H1 (cell line): ENCODE data around the gene RDM1. TPM values are rescaled to one million over a fixed set of nuclear protein-coding genes. Genes with fewer than 3 reads are reported as not detected.

ENCODE experiments used
- CTCF ChIA-PET: fragments of 300-600 bp; sonication (Branson Sonifier 250); formaldehyde crosslinking; loops from one replicate; lab custom pipeline; 2021; ENCODE audit not compliant: partially characterized antibody; lab: Charles Lee
- POLR2A ChIA-PET: fragments of 300-600 bp; sonication (Branson Sonifier 250); formaldehyde crosslinking; loops from one replicate; lab custom pipeline; 2021; ENCODE audit warnings: inconsistent platforms; ENCODE audit not compliant: partially characterized antibody; lab: Charles Lee
- DNase-seq, 2 experiments: peaks; one replicate each; pipeline versions ENCODE4 v3.0.0 to v3.0.0-alpha.2; 2010 to 2022; ENCODE audit warnings: low spot score in 2 of 2, low read depth in 1 of 2, mixed read lengths in 1 of 2
- FAIRE-seq: peaks from 2 replicates; lab custom pipeline; 2011; peaks lifted over from hg19 to GRCh38; lab: Jason Lieb, UNC
- H2AFZ ChIP-seq: 2 replicates; pipeline ENCODE4 v1.8.1; 2012; ENCODE audit warnings: low read length, inconsistent platforms
- H2AK5ac ChIP-seq: 2 replicates; pipeline ENCODE4 v1.6.1; 2013; ENCODE audit warnings: low read depth, low read length
- H2BK120ac ChIP-seq: replicated peaks from 2 replicates; pipeline ENCODE3; 2013; ENCODE audit warnings: low read depth, low read length, inconsistent platforms
- H2BK12ac ChIP-seq: 2 replicates; pipeline ENCODE4 v1.6.1; 2013; ENCODE audit warnings: low read depth, low read length
- H2BK15ac ChIP-seq: 2 replicates; pipeline ENCODE4 v1.6.1; 2013; ENCODE audit warnings: low read length
- H2BK20ac ChIP-seq: 2 replicates; pipeline ENCODE4 v1.6.1; 2013; ENCODE audit warnings: low read length
- H2BK5ac ChIP-seq: 2 replicates; pipeline ENCODE4 v1.6.1; 2013; ENCODE audit warnings: low read depth, low read length
- H3K14ac ChIP-seq: 2 replicates; pipeline ENCODE4 v1.6.1; 2013; ENCODE audit warnings: inconsistent platforms; ENCODE audit not compliant: insufficient read length
- H3K18ac ChIP-seq: 2 replicates; pipeline ENCODE4 v1.6.1; 2013; ENCODE audit warnings: low read length; ENCODE audit errors: extremely low read depth
- H3K23ac ChIP-seq: 2 replicates; pipeline ENCODE4 v1.6.1; 2013; ENCODE audit warnings: inconsistent platforms; ENCODE audit not compliant: insufficient read length
- H3K23me2 ChIP-seq: 2 replicates; pipeline ENCODE4 v1.6.1; 2013; ENCODE audit warnings: low read depth, low read length
- H3K27ac ChIP-seq: 2 replicates; pipeline ENCODE4 v1.6.1; 2011; ENCODE audit warnings: low read depth, low read length, inconsistent platforms
- H3K27me3 ChIP-seq, 4 experiments: replicated peaks in 1 of 4; 1 replicate in 1 of 4; 2 replicates in 3 of 4; pipeline versions ENCODE4 v1.6.1 to v1.8.1; 2011 to 2013; ENCODE audit warnings: low read length in 3 of 4, mild to moderate bottlenecking in 3 of 4, inconsistent platforms in 2 of 4, mixed read lengths in 2 of 4, moderate library complexity in 1 of 4; ENCODE audit not compliant: control insufficient read depth in 3 of 4, insufficient read depth in 3 of 4; ENCODE audit errors: extremely low read depth in 1 of 4
- H3K36me3 ChIP-seq, 4 experiments: 2 replicates each; pipeline versions ENCODE4 v1.6.1 to v1.8.1; 2011 to 2013; ENCODE audit warnings: mild to moderate bottlenecking in 4 of 4, low read length in 3 of 4, moderate library complexity in 2 of 4, control low read depth in 1 of 4, inconsistent platforms in 1 of 4; ENCODE audit not compliant: insufficient read depth in 4 of 4, control insufficient read depth in 2 of 4
- H3K4ac ChIP-seq: replicated peaks from 2 replicates; pipeline ENCODE3; 2013; ENCODE audit warnings: low read length, low read depth, mixed read lengths, inconsistent platforms; ENCODE audit not compliant: insufficient read length
- H3K4me1 ChIP-seq, 4 experiments: replicated peaks in 1 of 4; 1 replicate in 1 of 4; 2 replicates in 3 of 4; pipeline versions ENCODE4 v1.6.1 to v1.8.1; 2011 to 2013; ENCODE audit warnings: low read length in 3 of 4, inconsistent platforms in 2 of 4, mixed read lengths in 1 of 4; ENCODE audit not compliant: insufficient read depth in 4 of 4, control insufficient read depth in 3 of 4
- H3K4me2 ChIP-seq, 2 experiments: 2 replicates each; pipeline versions ENCODE4 v1.6.1 to v1.8.1; 2011 to 2013; ENCODE audit warnings: low read depth in 2 of 2, low read length in 2 of 2, control low read depth in 1 of 2, inconsistent platforms in 1 of 2, mild to moderate bottlenecking in 1 of 2; ENCODE audit not compliant: insufficient read depth in 1 of 2
- H3K4me3 ChIP-seq, 4 experiments: fragments of 200-600, 300-600 bp in 1 of 4; sonication (generic), shearing (Covaris generic), sonication (Bioruptor Twin) in 1 of 4; 2 replicates each; pipeline versions ENCODE4 v1.5.1 to v1.8.1; 2011 to 2016; ENCODE audit warnings: low read length in 4 of 4, low read depth in 3 of 4, control low read depth in 2 of 4, inconsistent platforms in 2 of 4, mild to moderate bottlenecking in 2 of 4, mixed read lengths in 1 of 4, moderate library complexity in 1 of 4; ENCODE audit not compliant: insufficient read depth in 2 of 4; ENCODE audit errors: extremely low read depth in 1 of 4
- H3K56ac ChIP-seq: replicated peaks from 2 replicates; pipeline ENCODE3; 2013; ENCODE audit warnings: low read depth, mild to moderate bottlenecking, mixed read lengths, low read length, inconsistent platforms; ENCODE audit not compliant: insufficient read length
- H3K79me1 ChIP-seq: 2 replicates; pipeline ENCODE4 v1.6.1; 2013; ENCODE audit warnings: low read depth, low read length, control low read depth
- H3K79me2 ChIP-seq, 2 experiments: 2 replicates each; pipeline versions ENCODE4 v1.6.1 to v1.8.1; 2012 to 2013; ENCODE audit warnings: low read length in 2 of 2, mild to moderate bottlenecking in 2 of 2, inconsistent platforms in 1 of 2; ENCODE audit not compliant: insufficient read depth in 2 of 2, control insufficient read depth in 1 of 2
- H3K9ac ChIP-seq, 4 experiments: replicated peaks in 1 of 4; 1 replicate in 1 of 4; 2 replicates in 3 of 4; pipeline versions ENCODE4 v1.6.1 to v1.8.1; 2011 to 2013; ENCODE audit warnings: low read depth in 3 of 4, low read length in 3 of 4, control low read depth in 2 of 4, mild to moderate bottlenecking in 2 of 4, moderate library complexity in 2 of 4, inconsistent platforms in 1 of 4; ENCODE audit errors: extremely low read depth in 1 of 4
- H3K9me3 ChIP-seq, 2 experiments: 2 replicates each; pipeline versions ENCODE4 v1.6.1 to v1.8.1; 2012 to 2013; ENCODE audit warnings: mild to moderate bottlenecking in 2 of 2, moderate library complexity in 2 of 2, control low read depth in 1 of 2, inconsistent platforms in 1 of 2, low read depth in 1 of 2, low read length in 1 of 2, mixed read lengths in 1 of 2; ENCODE audit not compliant: insufficient read depth in 2 of 2
- H4K20me1 ChIP-seq, 2 experiments: replicated peaks in 1 of 2; 2 replicates each; pipeline versions ENCODE3 to v1.8.1; 2011 to 2013; ENCODE audit warnings: inconsistent platforms in 2 of 2, low read length in 2 of 2, mild to moderate bottlenecking in 1 of 2; ENCODE audit not compliant: insufficient read depth in 2 of 2, control insufficient read depth in 1 of 2
- H4K5ac ChIP-seq: 2 replicates; pipeline ENCODE4 v1.6.1; 2013; ENCODE audit warnings: low read length, low read depth, mixed read lengths, inconsistent platforms; ENCODE audit not compliant: insufficient read length
- H4K8ac ChIP-seq: 2 replicates; pipeline ENCODE4 v1.8.0; 2013; ENCODE audit warnings: mild to moderate bottlenecking, moderate library complexity, low read length, inconsistent platforms; ENCODE audit not compliant: insufficient read depth; ENCODE audit errors: extremely low read depth
- H4K91ac ChIP-seq: replicated peaks from 2 replicates; pipeline ENCODE3; 2013; ENCODE audit warnings: low read length, mixed read lengths, inconsistent platforms; ENCODE audit not compliant: insufficient read length
- ASH2L ChIP-seq: fragments of 200-600, 300-600 bp; sonication (generic); IDR thresholded peaks from one replicate; pipeline ENCODE4 v1.7.1; 2017; ENCODE audit warnings: low read length
- ATF2 ChIP-seq: IDR thresholded peaks from 2 replicates; pipeline ENCODE4 v1.6.1; 2012; ENCODE audit warnings: low read length, inconsistent platforms
- CEBPB ChIP-seq: IDR thresholded peaks from 2 replicates; pipeline ENCODE4 v1.6.1; 2012; ENCODE audit warnings: low read depth, low read length
- CHD1 ChIP-seq: IDR thresholded peaks from 2 replicates; pipeline ENCODE4 v1.6.1; 2012; ENCODE audit warnings: low read depth, low read length, improper control_type of control experiment
- CREB1 ChIP-seq: IDR thresholded peaks from 2 replicates; pipeline ENCODE4 v1.6.1; 2012; ENCODE audit warnings: inconsistent platforms
- HDAC2 ChIP-seq, 2 experiments: fragments of 300-600 bp in 1 of 2; sonication (generic) in 1 of 2; IDR thresholded peaks; 2 replicates each; pipeline ENCODE4 v1.6.1; 2011 to 2012; ENCODE audit warnings: low read depth in 2 of 2, low read length in 2 of 2, mild to moderate bottlenecking in 2 of 2, moderate library complexity in 2 of 2, borderline replicate concordance in 1 of 2, inconsistent platforms in 1 of 2
- JUN ChIP-seq: IDR thresholded peaks from 2 replicates; pipeline ENCODE4 v1.6.1; 2011; ENCODE audit warnings: low read depth, mild to moderate bottlenecking, improper control_type of control experiment, low read length
- MAX ChIP-seq: IDR thresholded peaks from 2 replicates; pipeline ENCODE4 v1.6.1; 2012; ENCODE audit warnings: inconsistent platforms
- SP1 ChIP-seq: IDR thresholded peaks from 2 replicates; pipeline ENCODE4 v1.6.1; 2011; ENCODE audit warnings: low read depth, low read length
- SUZ12 ChIP-seq: fragments of 200-600 bp; sonication (generic); IDR thresholded peaks from 2 replicates; pipeline ENCODE4 v1.6.1; 2012; ENCODE audit warnings: mild to moderate bottlenecking, inconsistent platforms, low read length, moderate library complexity, mixed read lengths
- WGBS, 2 experiments: shearing (Covaris generic) in 1 of 2; methylation state at CpG; one replicate each; pipeline versions ENCODE4 v1.1.6 to v1.1.7; 2013 to 2015; ENCODE audit warnings: low lambda C conversion rate in 2 of 2, mixed read lengths in 2 of 2, inconsistent platforms in 1 of 2, low coverage in 1 of 2, missing lambda C conversion rate in 1 of 2; ENCODE audit not compliant: insufficient replicate concordance in 2 of 2, insufficient coverage in 1 of 2, insufficient read length in 1 of 2; ENCODE audit errors: extremely low coverage in 1 of 2, missing lambda C conversion rate in 1 of 2; 5-methylcytosine and 5-hydroxymethylcytosine counted together
- polyA plus RNA-seq, 7 experiments: library from polyadenylated mRNA; depleted of rRNA in 3 of 7; stranded (reverse) in 5 of 7; unstranded in 2 of 7; fragments of >200 nt in 5 of 7; fragments of 200-250 nt in 2 of 7; gene quantifications; 1 replicate in 5 of 7; 2 replicates in 1 of 7; 4 replicates in 1 of 7; pipeline versions ENCODE4 v1.2.1 to v1.2.3, GENCODE V29; 2011 to 2013; ENCODE audit warnings: missing spikeins in 2 of 7, mixed read lengths in 2 of 7
- total RNA-seq: library from RNA; stranded (reverse); fragmentation: NEBNext Ultra II Directional; extraction: Animal tissue kit (Norgen Biotek cat#: 25700); gene quantifications from 2 replicates; pipeline ENCODE4 v1.2.1, GENCODE V29; 2021

Gene RDM1
- total and polyA plus RNA-seq, 2 of the 8 experiments (the other 6 are each of a cell fraction or from before 2014, with no cell fraction given): 7.3 to 9.7 TPM

- no peak within 1 kb of the TSS for H2BK15ac ChIP-seq
- H4K91ac ChIP-seq: no peak within 1 kb of the TSS
- H3K9ac ChIP-seq: no peak within 1 kb of the TSS
- H3K23me2 ChIP-seq: no peaks in the 10 kb centered on the region
- no peaks in the 10 kb centered on the region for H3K9me3 ChIP-seq
- H3K4me2 ChIP-seq: no peak within 1 kb of the TSS
- no peak within 1 kb of the TSS for H3K4ac ChIP-seq
- H3K14ac ChIP-seq: no peak within 1 kb of the TSS
- TF ChIP-seq SUZ12: no peak
- TF ChIP-seq CEBPB: no peak
- no peak for TF ChIP-seq ASH2L
- TF ChIP-seq HDAC2 (IDR thresholded peaks at IDR 0.05; ENCODE audit: borderline replicate concordance in 1 of 2, low read depth in 2 of 2, low read length in 2 of 2): no peak
- no peak for TF ChIP-seq CREB1
- TF ChIP-seq SP1: no peak
- no peak for TF ChIP-seq MAX
- no peak for TF ChIP-seq ATF2
- no peak for TF ChIP-seq JUN
- no peak for TF ChIP-seq CHD1
- no peaks in the 10 kb centered on the region for H3K27me3 ChIP-seq
- H2BK5ac ChIP-seq: no peak within 1 kb of the TSS
- no peak within 1 kb of the TSS for H2AK5ac ChIP-seq
- no peak for DNase-seq
- WGBS, 2 experiments: 88% methylated on average over 11 of the region's 11 CpGs; no CpG with 5 or more reads in 1 of the 2 experiments
- CTCF ChIA-PET: no interaction called here
- no peak within 1 kb of the TSS for H3K4me3 ChIP-seq
- no peak for FAIRE-seq
- POLR2A ChIA-PET: no interaction called here
- H3K79me1 ChIP-seq: no peaks in the 10 kb centered on the region
- no peak within 1 kb of the TSS for H3K18ac ChIP-seq
- H3K4me1 ChIP-seq: no peaks in the 10 kb centered on the region
- no peak within 1 kb of the TSS for H2BK120ac ChIP-seq
- no peak within 1 kb of the TSS; the same call in 1 of the 2 replicates for H2AFZ ChIP-seq
- no peak within 1 kb of the TSS for H3K23ac ChIP-seq
- no peak within 1 kb of the TSS for H2BK20ac ChIP-seq
- no peaks in the 10 kb centered on the region for H3K79me2 ChIP-seq
- no peak within 1 kb of the TSS for H4K8ac ChIP-seq
- no peak within 1 kb of the TSS for H2BK12ac ChIP-seq
- no peak within 1 kb of the TSS for H4K5ac ChIP-seq
- H3K36me3 ChIP-seq: no peaks in the 10 kb centered on the region
- no peak within 1 kb of the TSS for H3K27ac ChIP-seq
- no peak within 1 kb of the TSS for H3K56ac ChIP-seq
- H4K20me1 ChIP-seq: no peaks in the 10 kb centered on the region
These were observed 50.6 kb downstream of the RDM1 start, which contains the start of gene CCL5 for GRCh38 chr17:35879773-35880654. Gene CCL5, minus strand, starts transcription at chr17:35880360.
